ENCODE measurements around the gene HEPHL1.
A peak's percentile ranks its signal among the peaks of the same experiment; 100 is the strongest.

The HEPHL1 gene

GRCh38 chr11:94060401-94060800 lies 39.2 kb downstream of the HEPHL1 start:
- no peak for TF ChIP-seq CTCF (conservative IDR thresholded peaks at IDR 0.05; ENCODE audit: low read depth)
- ChIA-PET POLR2A (ENCODE audit: low non-redundant PET) (no interaction called here), CTCF (no interaction called here)
- no peak overlapping the region for H3K27ac ChIP-seq
- DNase-seq (ENCODE audit: low spot score): peak; percentile 39

- ChIA-PET CTCF (interaction anchor here (0.7 kb wide), 1 partner anchor 255 kb away, joined by 3 read pairs; no protein-coding TSS in a partner anchor), POLR2A (ENCODE audit: low non-redundant PET) (no interaction called here)
- TF ChIP-seq CTCF (conservative IDR thresholded peaks at IDR 0.05; ENCODE audit: low read depth): no peak
- no peak for DNase-seq (ENCODE audit: low spot score)
- no peak overlapping the region for H3K27ac ChIP-seq
These were observed 41.2 kb downstream of the HEPHL1 start for GRCh38 chr11:94062360-94062759.

GRCh38 chr11:94066901-94067429 lies 45.8 kb downstream of the HEPHL1 start:
- TF ChIP-seq CTCF (conservative IDR thresholded peaks at IDR 0.05; ENCODE audit: low read depth): no peak
- ChIA-PET CTCF (no interaction called here), POLR2A (ENCODE audit: low non-redundant PET) (no interaction called here)
- DNase-seq (ENCODE audit: low spot score): no peak
- H3K27ac ChIP-seq: no peak overlapping the region

- peak; percentile 34 for DNase-seq (ENCODE audit: low spot score)
- POLR2A ChIA-PET (ENCODE audit: low non-redundant PET): no interaction called here
- CTCF ChIA-PET: interaction anchor here (0.6 kb wide), 1 partner anchor 222 kb away, joined by 3 read pairs; no protein-coding TSS in a partner anchor
- no peak overlapping the region for H3K27ac ChIP-seq
- no peak for TF ChIP-seq CTCF (conservative IDR thresholded peaks at IDR 0.05; ENCODE audit: low read depth)
These were observed 47.6 kb downstream of the HEPHL1 start for GRCh38 chr11:94068764-94069163.

GRCh38 chr11:94077552-94078293 lies 56.6 kb downstream of the HEPHL1 start:
- CTCF ChIA-PET: no interaction called here
- DNase-seq (ENCODE audit: low spot score): no peak
- no peak overlapping the region for H3K27ac ChIP-seq
- POLR2A ChIA-PET (ENCODE audit: low non-redundant PET): no interaction called here
- TF ChIP-seq CTCF (conservative IDR thresholded peaks at IDR 0.05; ENCODE audit: low read depth): no peak

- CTCF ChIA-PET: no interaction called here
- no peak for DNase-seq (ENCODE audit: low spot score)
- POLR2A ChIA-PET (ENCODE audit: low non-redundant PET): no interaction called here
- TF ChIP-seq CTCF (conservative IDR thresholded peaks at IDR 0.05; ENCODE audit: low read depth): no peak
- no peak overlapping the region for H3K27ac ChIP-seq
These were observed 63.0 kb downstream of the HEPHL1 start for GRCh38 chr11:94084164-94084563.
